PC-3 (cell line): Measurements from ENCODE around the gene CADPS2.

ENCODE experiments used
- EZH2 ChIP-seq: fragments of 300-600 bp; sonication (generic); IDR thresholded peaks from one replicate; pipeline ENCODE4 v1.6.1; 2017; ENCODE audit warnings: antibody characterized with exemption, mild to moderate bottlenecking, low read length; ENCODE audit not compliant: unreplicated experiment
- EZH2phosphoT487 ChIP-seq: fragments of 300-600 bp; sonication (generic); IDR thresholded peaks from 2 replicates; pipeline ENCODE4 v1.6.1; 2018; ENCODE audit warnings: mild to moderate bottlenecking, antibody characterized with exemption, low read length, borderline replicate concordance
- TF ChIP-seq, protein P1 (sequence below): fragments of 300-600 bp; sonication (generic); conservative IDR thresholded peaks from 2 replicates; pipeline ENCODE4 v1.5.1; 2017; ENCODE audit warnings: antibody characterized with exemption, low read depth, mild to moderate bottlenecking, low read length

DNA sequence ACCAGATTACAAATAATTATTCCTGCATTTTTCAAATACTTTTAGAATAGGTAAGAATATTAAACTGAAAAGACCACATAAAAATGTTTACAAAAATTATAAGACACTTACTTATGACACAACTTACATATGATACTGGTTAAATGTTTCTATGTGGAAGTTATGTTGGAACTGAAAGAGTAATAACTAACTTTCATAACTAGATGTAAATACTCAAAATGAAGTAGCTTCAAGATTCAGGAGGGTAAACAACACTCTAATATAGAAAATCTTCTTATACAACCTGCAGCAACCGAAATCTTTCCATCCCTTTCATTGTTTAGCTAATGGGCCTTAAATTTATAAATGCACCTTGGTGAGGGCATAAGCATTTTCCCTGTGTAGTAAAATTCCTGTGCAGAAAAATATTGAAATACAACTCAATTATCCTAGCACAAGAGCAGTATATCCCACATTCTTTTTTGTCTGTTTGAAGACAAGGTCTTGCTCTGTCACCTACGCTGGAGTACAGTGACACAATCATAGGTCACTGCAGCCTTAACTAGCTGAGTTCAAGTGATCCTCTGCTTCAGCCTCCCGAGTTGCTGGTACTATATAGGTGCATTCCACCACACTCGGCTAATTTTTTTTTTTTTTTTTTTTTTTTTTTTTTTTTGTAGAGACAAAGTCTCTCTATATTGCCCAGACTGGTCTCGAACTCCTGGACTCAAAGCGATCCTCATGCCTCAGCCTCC lies 168.7 kb downstream of the CADPS2 start:
- TF ChIP-seq, protein P1, sequence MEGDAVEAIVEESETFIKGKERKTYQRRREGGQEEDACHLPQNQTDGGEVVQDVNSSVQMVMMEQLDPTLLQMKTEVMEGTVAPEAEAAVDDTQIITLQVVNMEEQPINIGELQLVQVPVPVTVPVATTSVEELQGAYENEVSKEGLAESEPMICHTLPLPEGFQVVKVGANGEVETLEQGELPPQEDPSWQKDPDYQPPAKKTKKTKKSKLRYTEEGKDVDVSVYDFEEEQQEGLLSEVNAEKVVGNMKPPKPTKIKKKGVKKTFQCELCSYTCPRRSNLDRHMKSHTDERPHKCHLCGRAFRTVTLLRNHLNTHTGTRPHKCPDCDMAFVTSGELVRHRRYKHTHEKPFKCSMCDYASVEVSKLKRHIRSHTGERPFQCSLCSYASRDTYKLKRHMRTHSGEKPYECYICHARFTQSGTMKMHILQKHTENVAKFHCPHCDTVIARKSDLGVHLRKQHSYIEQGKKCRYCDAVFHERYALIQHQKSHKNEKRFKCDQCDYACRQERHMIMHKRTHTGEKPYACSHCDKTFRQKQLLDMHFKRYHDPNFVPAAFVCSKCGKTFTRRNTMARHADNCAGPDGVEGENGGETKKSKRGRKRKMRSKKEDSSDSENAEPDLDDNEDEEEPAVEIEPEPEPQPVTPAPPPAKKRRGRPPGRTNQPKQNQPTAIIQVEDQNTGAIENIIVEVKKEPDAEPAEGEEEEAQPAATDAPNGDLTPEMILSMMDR: no peak
- no peak for TF ChIP-seq EZH2
- TF ChIP-seq EZH2phosphoT487: no peak
